SK-N-SH (cell line): ENCODE results near the gene CALU. TPM values are rescaled to one million over a fixed set of nuclear protein-coding genes. Genes with fewer than 3 reads are reported as not detected.
A peak's percentile ranks its signal among the peaks of the same experiment; 100 is the strongest.

Experiments used
- CTCF ChIA-PET: fragments of 300-600, 350-600 bp; formaldehyde crosslinking; extraction: SDS; loops from one replicate; lab custom pipeline; 2021; lab: Yijun Ruan, JAX
- POLR2A ChIA-PET: fragments of 350-600 bp; sonication (Branson Sonifier 250); formaldehyde crosslinking; extraction: SDS; loops from one replicate; lab custom pipeline; 2020; ENCODE audit warnings: antibody characterized with exemption, inconsistent platforms; lab: Yijun Ruan, JAX
- DNase-seq: peaks from one replicate; pipeline ENCODE4 v3.0.0; 2012
- H2AFZ ChIP-seq: fragments of 200-600 bp; sonication (generic); 2 replicates; pipeline ENCODE4 v1.8.1; 2016; ENCODE audit warnings: antibody characterized with exemption, mild to moderate bottlenecking, low read depth
- H3F3A ChIP-seq: fragments of 200-600 bp; sonication (generic); replicated peaks from 2 replicates; pipeline ENCODE3; 2016; ENCODE audit warnings: antibody characterized with exemption, mild to moderate bottlenecking; ENCODE audit not compliant: insufficient read depth
- H3K27ac ChIP-seq, 2 experiments: fragments of 200-500 bp in 1 of 2; fragments of 200-600 bp in 1 of 2; sonication (Bioruptor generic) in 1 of 2; sonication (generic), shearing (Covaris generic) in 1 of 2; 2 replicates each; pipeline versions ENCODE4 v1.5.1 to v1.6.1; 2014 to 2016; ENCODE audit warnings: low read depth in 2 of 2, inconsistent platforms in 1 of 2, low read length in 1 of 2, mild to moderate bottlenecking in 1 of 2, mixed read lengths in 1 of 2
- H3K27me3 ChIP-seq: fragments of 200-600 bp; sonication (generic), shearing (Covaris generic); 2 replicates; pipeline ENCODE4 v1.6.1; 2016; ENCODE audit warnings: mixed run types; ENCODE audit not compliant: insufficient read depth
- H3K36me3 ChIP-seq, 2 experiments: fragments of 200-500 bp in 1 of 2; fragments of 200-600 bp in 1 of 2; sonication (Bioruptor generic) in 1 of 2; sonication (generic) in 1 of 2; replicated peaks in 1 of 2; 2 replicates each; pipeline versions ENCODE3 to v1.5.1; 2014 to 2016; ENCODE audit warnings: low read length in 1 of 2, mild to moderate bottlenecking in 1 of 2; ENCODE audit not compliant: insufficient read depth in 2 of 2, control insufficient read depth in 1 of 2
- H3K4me1 ChIP-seq, 2 experiments: fragments of 200-500 bp in 1 of 2; fragments of 200-600 bp in 1 of 2; sonication (Bioruptor generic) in 1 of 2; sonication (generic), shearing (Covaris generic) in 1 of 2; 2 replicates each; pipeline versions ENCODE4 v1.5.1 to v1.6.1; 2014 to 2016; ENCODE audit warnings: low read depth in 1 of 2, low read length in 1 of 2, mixed run types in 1 of 2; ENCODE audit not compliant: insufficient read depth in 2 of 2, control insufficient read depth in 1 of 2
- H3K4me2 ChIP-seq: fragments of 200-600 bp; sonication (generic), shearing (Covaris generic); 2 replicates; pipeline ENCODE4 v1.6.1; 2017; ENCODE audit warnings: mixed run types
- H3K4me3 ChIP-seq, 2 experiments: fragments of 200-500 bp in 1 of 2; fragments of 200-600 bp in 1 of 2; sonication (Bioruptor generic) in 1 of 2; sonication (generic), shearing (Covaris generic) in 1 of 2; 2 replicates each; pipeline versions ENCODE4 v1.5.1 to v1.8.1; 2014 to 2016; ENCODE audit warnings: low read depth in 2 of 2, inconsistent platforms in 1 of 2, low read length in 1 of 2, mild to moderate bottlenecking in 1 of 2, mixed read lengths in 1 of 2, moderate library complexity in 1 of 2
- H3K79me2 ChIP-seq: fragments of 200-600 bp; sonication (generic); 2 replicates; pipeline ENCODE4 v1.8.1; 2017; ENCODE audit warnings: mild to moderate bottlenecking; ENCODE audit not compliant: insufficient read depth
- H3K9ac ChIP-seq: fragments of 200-600 bp; sonication (generic); 2 replicates; pipeline ENCODE4 v1.6.1; 2017; ENCODE audit warnings: mixed run types
- H3K9me2 ChIP-seq: fragments of 200-600 bp; sonication (generic); 2 replicates; pipeline ENCODE4 v1.6.1; 2017; ENCODE audit warnings: mixed run types
- H3K9me3 ChIP-seq: fragments of 200-600 bp; sonication (generic); 2 replicates; pipeline ENCODE4 v1.6.1; 2017; ENCODE audit warnings: mixed run types, mild to moderate bottlenecking, moderate library complexity
- H4K20me1 ChIP-seq: fragments of 200-600 bp; sonication (generic); 2 replicates; pipeline ENCODE4 v1.6.1; 2017; ENCODE audit warnings: mild to moderate bottlenecking, mixed run types; ENCODE audit not compliant: insufficient read depth
- EP300 ChIP-seq, 2 experiments: IDR thresholded peaks; 2 replicates each; pipeline versions ENCODE4 v1.4.0 to v1.6.1; 2012; ENCODE audit warnings: borderline replicate concordance in 1 of 2, low read depth in 1 of 2, low read length in 1 of 2
- GABPA ChIP-seq: IDR thresholded peaks from 2 replicates; pipeline ENCODE4 v1.4.0; 2012; ENCODE audit warnings: low read depth, mild to moderate bottlenecking
- SMC3 ChIP-seq: IDR thresholded peaks from 2 replicates; pipeline ENCODE4 v1.6.1; 2012; ENCODE audit warnings: low read depth, low read length, improper control_type of control experiment
- TCF12 ChIP-seq: IDR thresholded peaks from 2 replicates; pipeline ENCODE4 v1.4.0; 2012
- WGBS: methylation state at CpG from one replicate; pipeline ENCODE4 v1.1.6; 2017; ENCODE audit warnings: low lambda C conversion rate; 5-methylcytosine and 5-hydroxymethylcytosine counted together
- polyA plus RNA-seq, 3 experiments: library from polyadenylated mRNA; depleted of rRNA; stranded (reverse); fragments of >200 nt; gene quantifications; 2 replicates each; pipeline ENCODE4 v1.2.3, GENCODE V29; 2012
- TF ChIP-seq, protein P1 (sequence below): IDR thresholded peaks from 2 replicates; pipeline ENCODE4; 2012
- TF ChIP-seq, protein P2 (sequence below): IDR thresholded peaks from 2 replicates; pipeline ENCODE4 v1.6.1; 2012; ENCODE audit warnings: mild to moderate bottlenecking, low read depth, low read length, moderate library complexity

CALU gene
- polyA plus RNA-seq, 1 of the 3 experiments (the other 2 are of a cell fraction), result 195 TPM

DNA sequence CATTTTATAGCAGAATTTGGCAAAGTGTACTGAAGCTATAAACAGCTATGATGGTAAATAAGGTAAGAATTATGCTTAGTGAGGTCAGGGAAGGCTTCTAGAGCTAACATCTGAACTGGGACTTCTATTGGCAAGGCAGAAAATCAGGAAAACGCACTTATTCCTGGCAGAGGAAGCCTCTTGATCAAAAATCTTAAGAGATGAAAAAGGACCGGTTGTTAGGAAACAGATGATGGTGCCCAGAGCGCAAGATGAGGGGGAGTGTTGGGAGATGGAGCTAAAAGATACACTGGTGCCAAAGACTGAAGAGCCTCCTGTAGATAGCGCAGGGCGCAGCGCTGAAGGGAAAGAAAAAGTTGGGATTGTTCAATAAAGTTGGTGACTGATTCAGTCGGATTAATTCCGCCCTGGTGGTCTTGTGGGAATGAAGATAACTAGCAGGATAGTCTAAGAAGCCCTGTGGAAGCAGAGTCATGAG, 550 bp upstream of the CALU start:
- DNase-seq, result peak; percentile 18
- H3F3A ChIP-seq, result peaks cover 37% of the 10 kb centered on the region
- H3K36me3 ChIP-seq, result peaks cover 0 to 5% of the 10 kb centered on the region in 2 experiments
- no peaks in the 10 kb centered on the region for H3K9me2 ChIP-seq
- TF ChIP-seq, protein P1, sequence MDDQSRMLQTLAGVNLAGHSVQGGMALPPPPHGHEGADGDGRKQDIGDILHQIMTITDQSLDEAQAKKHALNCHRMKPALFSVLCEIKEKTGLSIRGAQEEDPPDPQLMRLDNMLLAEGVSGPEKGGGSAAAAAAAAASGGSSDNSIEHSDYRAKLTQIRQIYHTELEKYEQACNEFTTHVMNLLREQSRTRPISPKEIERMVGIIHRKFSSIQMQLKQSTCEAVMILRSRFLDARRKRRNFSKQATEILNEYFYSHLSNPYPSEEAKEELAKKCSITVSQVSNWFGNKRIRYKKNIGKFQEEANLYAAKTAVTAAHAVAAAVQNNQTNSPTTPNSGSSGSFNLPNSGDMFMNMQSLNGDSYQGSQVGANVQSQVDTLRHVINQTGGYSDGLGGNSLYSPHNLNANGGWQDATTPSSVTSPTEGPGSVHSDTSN, result no peak
- no peak for TF ChIP-seq GABPA
- TF ChIP-seq EP300 (IDR thresholded peaks at IDR 0.05; ENCODE audit: borderline replicate concordance in 1 of 2, low read depth in 1 of 2, low read length in 1 of 2), result 0 out of 4 replicates have a peak, but pooled peaks of 1 of the 2 experiments have one; percentile 4
- TF ChIP-seq, protein P2, sequence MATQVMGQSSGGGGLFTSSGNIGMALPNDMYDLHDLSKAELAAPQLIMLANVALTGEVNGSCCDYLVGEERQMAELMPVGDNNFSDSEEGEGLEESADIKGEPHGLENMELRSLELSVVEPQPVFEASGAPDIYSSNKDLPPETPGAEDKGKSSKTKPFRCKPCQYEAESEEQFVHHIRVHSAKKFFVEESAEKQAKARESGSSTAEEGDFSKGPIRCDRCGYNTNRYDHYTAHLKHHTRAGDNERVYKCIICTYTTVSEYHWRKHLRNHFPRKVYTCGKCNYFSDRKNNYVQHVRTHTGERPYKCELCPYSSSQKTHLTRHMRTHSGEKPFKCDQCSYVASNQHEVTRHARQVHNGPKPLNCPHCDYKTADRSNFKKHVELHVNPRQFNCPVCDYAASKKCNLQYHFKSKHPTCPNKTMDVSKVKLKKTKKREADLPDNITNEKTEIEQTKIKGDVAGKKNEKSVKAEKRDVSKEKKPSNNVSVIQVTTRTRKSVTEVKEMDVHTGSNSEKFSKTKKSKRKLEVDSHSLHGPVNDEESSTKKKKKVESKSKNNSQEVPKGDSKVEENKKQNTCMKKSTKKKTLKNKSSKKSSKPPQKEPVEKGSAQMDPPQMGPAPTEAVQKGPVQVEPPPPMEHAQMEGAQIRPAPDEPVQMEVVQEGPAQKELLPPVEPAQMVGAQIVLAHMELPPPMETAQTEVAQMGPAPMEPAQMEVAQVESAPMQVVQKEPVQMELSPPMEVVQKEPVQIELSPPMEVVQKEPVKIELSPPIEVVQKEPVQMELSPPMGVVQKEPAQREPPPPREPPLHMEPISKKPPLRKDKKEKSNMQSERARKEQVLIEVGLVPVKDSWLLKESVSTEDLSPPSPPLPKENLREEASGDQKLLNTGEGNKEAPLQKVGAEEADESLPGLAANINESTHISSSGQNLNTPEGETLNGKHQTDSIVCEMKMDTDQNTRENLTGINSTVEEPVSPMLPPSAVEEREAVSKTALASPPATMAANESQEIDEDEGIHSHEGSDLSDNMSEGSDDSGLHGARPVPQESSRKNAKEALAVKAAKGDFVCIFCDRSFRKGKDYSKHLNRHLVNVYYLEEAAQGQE, result no peak
- TF ChIP-seq SMC3, result no peak
- ChIA-PET POLR2A (interaction anchor here (0.9 to 2.6 kb wide), 5 partner anchors 9 to 72 kb away, joined by 3 to 19 read pairs (median 4); partner anchors contain the start of gene CCDC136), CTCF (interaction anchor here (0.6 to 5.1 kb wide), 13 partner anchors 13 to 721 kb away, joined by 3 to 31 read pairs (median 5); no protein-coding TSS in a partner anchor)
- peaks cover 39% of the 10 kb centered on the region for H4K20me1 ChIP-seq
- WGBS, result 11% methylated on average over 8 of the region's 8 CpGs
- H2AFZ ChIP-seq, result peak overlapping the region; percentile 78
- peaks cover 18 to 26% of the 10 kb centered on the region in 2 experiments; a peak in 3 of 4 replicates for H3K4me1 ChIP-seq
- H3K79me2 ChIP-seq, result peaks cover 45% of the 10 kb centered on the region
- peak overlapping the region; percentile 97 for H3K9ac ChIP-seq
- no peaks in the 10 kb centered on the region for H3K9me3 ChIP-seq
- H3K4me2 ChIP-seq, result peak overlapping the region; percentile 82
- peak overlapping the region; percentile 81 to 85 for H3K4me3 ChIP-seq
- peak overlapping the region; percentile 94 to 96 for H3K27ac ChIP-seq
- no peaks in the 10 kb centered on the region for H3K27me3 ChIP-seq

DNA sequence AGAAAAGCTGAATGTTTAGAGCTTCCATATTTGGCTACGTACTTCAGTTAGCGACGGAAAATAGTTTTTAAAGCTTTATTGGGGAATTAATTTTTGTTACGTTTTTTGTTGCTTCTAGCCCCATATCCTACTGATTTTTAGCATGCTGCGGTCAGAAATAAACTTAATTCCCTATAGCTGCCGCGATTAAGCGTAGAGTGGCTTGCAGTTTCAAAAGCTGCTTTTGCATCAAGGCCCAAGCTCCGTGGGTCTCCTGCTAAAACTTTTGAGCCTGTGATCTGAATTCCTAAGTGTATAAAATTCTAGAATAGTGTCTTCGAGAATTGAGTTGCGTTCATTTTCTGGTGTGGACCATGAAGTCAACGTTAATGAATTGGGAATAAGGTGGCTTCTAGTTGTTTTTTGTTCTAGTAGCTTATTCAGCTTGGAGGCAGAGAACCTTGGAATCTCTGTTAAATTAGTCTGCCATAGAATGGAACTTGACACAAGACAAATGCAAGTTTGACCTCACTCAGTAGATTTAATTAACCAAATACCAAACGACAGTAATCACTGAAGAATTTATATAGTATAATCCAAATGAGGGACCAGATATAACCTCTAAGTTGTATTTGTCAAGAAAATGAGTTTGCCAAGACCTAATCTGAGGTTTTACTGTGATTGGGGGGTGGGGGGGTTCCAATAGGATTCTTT, 977 bp downstream of the CALU start:
- Histone ChIP-seq H3K4me1 (peaks cover 18 to 28% of the 10 kb centered on the region in 2 experiments; a peak in 3 of 4 replicates), H3K4me2 (peak overlapping the region; percentile 82), H3K79me2 (peaks cover 60% of the 10 kb centered on the region), H2AFZ (no peak overlapping the region), H3K4me3 (peak overlapping the region; percentile 81 to 85), H3K9me3 (no peaks in the 10 kb centered on the region)
- no peak for TF ChIP-seq TCF12
- TF ChIP-seq, all 33 proteins: peak for 0
- Histone ChIP-seq H3K27me3 (no peaks in the 10 kb centered on the region), H3K36me3 (peaks cover 0 to 19% of the 10 kb centered on the region in 2 experiments), H3K9me2 (no peaks in the 10 kb centered on the region), H3K27ac (peak overlapping the region; percentile 92 to 96), H4K20me1 (peaks cover 55% of the 10 kb centered on the region), H3K9ac (peak overlapping the region; percentile 97), H3F3A (peaks cover 37% of the 10 kb centered on the region)
- ChIA-PET CTCF (interaction anchor here (0.8 to 5.1 kb wide), 8 partner anchors 11 to 313 kb away, joined by 3 to 31 read pairs (median 5); no protein-coding TSS in a partner anchor), POLR2A (interaction anchor here (0.8 to 2.6 kb wide), 5 partner anchors 8 to 266 kb away, joined by 4 to 19 read pairs (median 4); partner anchors contain the start of gene CCDC136)
- 3% methylated on average over 13 of the region's 13 CpGs for WGBS
- no peak for DNase-seq
